Renal pelvis (tissue), 4 donors: ENCODE measurements around the gene CEP120. TPM values are rescaled to one million over a fixed set of nuclear protein-coding genes. Genes with fewer than 3 reads are reported as not detected.
"Not testable (repeated sequence)": the region's sequence is repeated elsewhere in the genome, so short reads cannot be mapped to it uniquely, and the experiment has no call there.

Source experiments
- DNase-seq: peaks from one replicate; pipeline ENCODE4 v3.0.0-alpha.2; 2013
- polyA plus RNA-seq, 3 donors: library from polyadenylated mRNA; unstranded; fragments of 120-200 nt; gene quantifications; one replicate each; pipeline ENCODE4 v1.2.1, GENCODE V29; 2013; ENCODE audit not compliant: insufficient read length in 3 of 3

The CEP120 gene
- polyA plus RNA-seq, 3 donors, result 18.3 to 21.0 (median 19.7) TPM

- DNase-seq, result no peak
Measured at GRCh38 chr5:123441408-123441807, 18.2 kb upstream of the CEP120 start.

DNA sequence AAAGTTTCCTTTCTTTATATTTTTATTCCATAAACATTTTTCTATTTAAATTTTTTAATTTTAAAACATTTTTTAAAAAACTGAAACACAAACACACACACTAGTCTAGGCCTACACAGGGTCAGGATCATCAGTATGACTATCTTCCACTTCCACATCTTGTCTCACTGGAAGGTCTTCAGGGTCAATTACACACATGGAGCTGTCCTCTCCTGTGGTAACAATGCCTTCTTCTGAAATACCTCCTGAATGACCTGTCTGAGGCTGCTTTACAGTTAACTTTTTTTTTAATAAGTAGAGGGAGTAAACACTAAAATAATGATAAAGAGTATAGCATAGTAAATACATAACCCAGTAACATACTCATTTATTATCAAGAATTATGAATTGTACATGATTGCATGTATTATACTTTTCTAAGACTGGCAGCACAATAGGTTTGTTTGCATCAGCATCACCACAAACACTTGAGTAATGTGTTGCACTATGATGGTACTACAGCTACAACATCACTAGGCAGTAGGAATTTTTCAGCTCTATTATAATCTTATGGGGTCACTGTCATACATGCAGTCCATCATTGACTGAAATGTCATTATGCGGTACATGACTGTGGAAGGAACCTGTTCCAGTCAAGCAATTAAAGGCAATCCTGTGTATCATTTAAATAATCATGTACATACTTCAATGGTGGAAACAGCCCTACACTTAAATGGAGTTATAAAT lies 17.4 kb upstream of the CEP120 start:
- no peak for DNase-seq

DNA sequence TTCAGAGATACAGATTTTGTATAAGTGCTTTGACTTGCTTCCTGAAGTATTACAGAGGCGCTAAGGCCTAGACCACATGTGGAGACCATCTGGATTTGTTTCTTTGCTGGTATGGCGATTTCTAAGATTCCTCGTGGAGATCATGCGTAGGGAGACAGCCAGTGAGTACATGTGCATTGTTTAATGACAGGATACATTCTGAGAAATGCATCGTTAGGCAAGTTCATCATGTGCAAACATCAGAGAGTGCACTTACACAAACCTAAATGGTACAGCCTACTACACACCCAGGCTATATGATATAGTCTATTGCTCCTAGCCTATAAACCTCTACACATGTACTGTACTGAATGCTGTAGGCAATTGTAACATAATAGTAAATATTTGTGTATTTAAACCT lies 16.5 kb upstream of the CEP120 start:
- no peak for DNase-seq

GRCh38 chr5:123438902-123439301 lies 15.7 kb upstream of the CEP120 start:
- no peak for DNase-seq

DNA sequence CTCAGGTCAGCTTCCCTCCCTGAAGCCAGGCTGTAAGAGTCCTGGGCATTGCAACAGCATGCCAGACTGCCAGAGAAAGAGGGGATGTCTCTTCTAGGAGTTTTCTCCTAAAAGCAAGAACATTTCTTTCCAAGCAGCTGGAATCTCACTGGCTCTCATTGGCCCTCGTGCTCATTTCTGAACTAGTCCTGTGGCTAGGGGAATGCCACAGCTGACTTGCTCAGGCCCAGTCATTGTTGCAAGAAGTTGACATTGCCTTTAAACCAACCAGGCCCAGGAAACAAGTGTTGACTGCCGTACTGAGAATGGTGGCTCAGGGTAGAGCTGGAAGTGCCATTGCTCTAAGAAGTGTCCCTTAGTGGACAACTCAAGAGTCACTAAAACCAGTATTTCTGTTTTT lies 15.0 kb upstream of the CEP120 start:
- DNase-seq, result no peak

GRCh38 chr5:123436201-123436600 lies 13.0 kb upstream of the CEP120 start:
- no peak for DNase-seq

DNA sequence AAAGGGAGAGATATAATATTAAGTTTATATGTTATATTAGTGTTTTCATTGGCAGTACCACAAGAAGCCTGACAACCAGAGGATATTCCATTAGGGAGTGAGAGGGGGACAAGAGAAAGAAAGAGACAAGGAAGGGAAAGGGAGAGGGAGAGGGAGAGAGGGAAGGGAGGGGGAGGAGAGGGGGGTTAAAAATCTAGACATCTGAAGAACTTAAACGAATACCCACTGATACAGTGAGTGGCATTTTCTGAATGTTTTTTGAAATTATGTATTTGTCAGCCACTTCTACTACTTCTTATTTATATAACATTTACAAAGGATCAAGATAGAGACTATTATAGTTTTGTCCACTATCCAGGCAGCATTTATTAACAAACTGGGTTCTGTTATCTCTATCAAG lies 11.6 kb upstream of the CEP120 start:
- DNase-seq, result no peak

GRCh38 chr5:123433596-123433995 lies 10.4 kb upstream of the CEP120 start:
- no peak for DNase-seq

GRCh38 chr5:123430441-123430840 lies 7.2 kb upstream of the CEP120 start:
- DNase-seq, result not testable (repeated sequence)

DNA sequence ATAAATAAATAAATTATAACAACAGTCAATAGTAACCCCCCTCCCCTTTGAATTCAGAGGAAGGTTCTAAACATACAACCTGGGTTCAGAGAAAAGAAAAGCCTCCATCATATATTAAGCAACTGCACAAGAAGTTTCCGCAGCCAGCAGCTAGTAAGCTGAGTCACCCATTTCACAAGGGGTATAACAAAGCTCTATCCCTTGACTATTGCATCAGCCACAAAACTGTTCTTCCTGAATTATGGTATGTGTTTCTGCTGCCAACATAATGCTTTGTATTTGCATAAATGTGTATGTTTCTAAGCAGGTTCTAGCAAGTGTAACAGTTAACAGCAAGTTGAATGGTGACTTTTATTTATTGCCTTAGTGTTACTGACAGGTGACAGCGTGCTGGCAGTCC lies 6.8 kb upstream of the CEP120 start:
- no peak for DNase-seq

GRCh38 chr5:123429221-123429954 lies 6.2 kb upstream of the CEP120 start:
- no peak for DNase-seq

- DNase-seq, result no peak
Measured at GRCh38 chr5:123428521-123429220, 5.5 kb upstream of the CEP120 start.

DNA sequence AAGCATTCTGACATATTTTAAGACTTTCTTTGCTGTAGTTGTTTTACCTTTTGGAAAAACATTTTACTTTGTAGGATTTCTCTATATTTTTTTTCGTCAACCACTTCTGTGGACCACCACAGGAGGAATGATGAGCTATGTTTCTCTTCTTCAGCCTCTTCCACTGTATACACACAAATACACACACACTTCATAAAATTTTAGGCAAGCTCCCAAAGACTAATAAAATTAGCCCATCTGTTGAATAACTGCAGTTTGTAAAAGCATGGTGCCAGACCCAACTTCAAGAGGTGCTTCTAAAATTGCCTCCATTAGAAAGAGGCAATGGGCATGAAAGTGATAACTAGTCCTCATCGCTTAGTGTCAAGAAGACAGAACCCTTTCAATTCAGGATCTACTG lies 4.1 kb upstream of the CEP120 start:
- no peak for DNase-seq

- no peak for DNase-seq
Measured at GRCh38 chr5:123425431-123425830, 2.2 kb upstream of the CEP120 start.

- peak; percentile 40 for DNase-seq
Measured at GRCh38 chr5:123422433-123423277, 548 bp downstream of the CEP120 start.

GRCh38 chr5:123421773-123422172 lies 1.4 kb downstream of the CEP120 start:
- no peak for DNase-seq

DNA sequence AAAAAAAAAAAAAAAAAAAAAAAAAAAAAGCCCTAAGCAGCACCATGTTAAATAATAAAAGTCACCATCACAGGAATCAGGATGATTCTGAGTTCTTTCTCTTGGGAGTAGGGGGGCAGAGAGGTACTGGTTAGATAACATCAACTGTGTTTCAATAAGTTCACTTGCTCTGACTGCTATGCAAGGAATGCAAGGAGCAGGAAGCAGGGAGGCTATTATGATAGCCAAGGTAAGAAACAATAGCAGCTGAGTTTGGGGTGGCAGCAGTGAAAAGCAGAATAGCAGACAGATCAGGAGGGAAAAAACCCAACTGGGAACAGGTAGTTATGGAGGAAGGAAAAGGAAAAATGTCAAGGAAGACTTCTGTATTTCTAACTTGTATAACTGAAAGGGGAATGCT lies 8.2 kb downstream of the CEP120 start:
- no peak for DNase-seq

- DNase-seq, result no peak
Measured at GRCh38 chr5:123412206-123412605, 11.0 kb downstream of the CEP120 start.

DNA sequence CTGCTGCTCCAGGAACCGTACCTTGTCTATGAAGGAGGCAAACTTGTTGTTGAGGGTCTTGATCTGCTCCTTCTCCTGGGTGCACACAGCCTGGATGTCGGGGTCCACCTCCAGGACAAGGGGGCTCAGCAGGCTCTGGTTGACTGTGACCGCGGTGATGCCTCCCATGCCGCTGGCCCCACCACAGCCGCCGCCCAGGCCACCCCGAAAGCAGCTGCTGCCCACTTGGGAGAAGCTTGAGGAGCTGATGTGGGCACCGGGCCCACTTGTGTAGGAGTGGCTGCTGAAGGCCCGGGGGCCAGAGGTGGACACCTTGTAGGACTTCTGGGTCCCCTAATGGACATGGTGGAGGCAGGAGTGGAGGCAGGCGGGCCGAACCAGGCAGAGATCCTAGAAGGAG lies 21.2 kb downstream of the CEP120 start:
- not testable (repeated sequence) for DNase-seq

- DNase-seq, result no peak
Measured at GRCh38 chr5:123401320-123401719, 21.9 kb downstream of the CEP120 start.

GRCh38 chr5:123400870-123401291 lies 22.3 kb downstream of the CEP120 start:
- not testable (repeated sequence) for DNase-seq
